ENCODE results near the gene SPATA31D4. TPM values are rescaled to one million over a fixed set of nuclear protein-coding genes. Genes with fewer than 3 reads are reported as not detected.
"Not testable (repeated sequence)": the region's sequence is repeated elsewhere in the genome, so short reads cannot be mapped to it uniquely, and the experiment has no call there.

SPATA31D4 gene
- not detected for polyA plus RNA-seq (ENCODE audit: insufficient read length)
- long read RNA-seq, donor 1, result 0 reads
- long read RNA-seq, donor 2, result 0 reads
- long read RNA-seq, donor 3, result 0 reads
- long read RNA-seq, donor 4, result 0 reads
- long read RNA-seq, donor 5, result 0 reads
- long read RNA-seq, donor 6, result 0 reads
- long read RNA-seq, donor 7, result 0 reads
- long read RNA-seq, donor 8, result 0 reads

DNA sequence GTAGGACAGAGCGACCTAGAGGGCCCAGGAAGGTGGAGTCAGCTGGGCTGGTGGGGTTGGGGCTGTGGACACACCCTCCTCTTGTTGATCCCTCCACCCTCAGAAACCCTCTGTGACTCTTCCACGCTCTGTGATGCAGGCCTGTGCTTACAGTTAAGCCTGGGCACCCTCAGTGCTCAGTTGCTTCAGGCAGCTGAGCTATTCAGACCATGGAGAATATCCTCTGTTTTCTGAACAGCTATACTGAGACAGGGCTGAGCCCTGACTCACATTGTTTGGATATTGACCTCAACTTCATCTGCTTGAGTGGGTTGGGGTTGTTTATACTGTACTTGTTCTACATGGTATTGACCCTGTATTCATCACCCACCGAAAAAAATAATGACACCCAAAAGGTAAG, at the start of gene SPATA31D4:
Gene SPATA31D4 (plus strand): TSS at position 124 of the 400 bp plus-strand sequence. CDS start 86 bp downstream, at position 210.
- not testable (repeated sequence) for DNase-seq

GRCh38 chr9:81878530-81878929, 49.7 kb upstream of the SPATA31D4 start:
- no peak for DNase-seq

- no peak for DNase-seq
These were observed 48.7 kb upstream of the SPATA31D4 start for GRCh38 chr9:81879501-81879916.

DNA sequence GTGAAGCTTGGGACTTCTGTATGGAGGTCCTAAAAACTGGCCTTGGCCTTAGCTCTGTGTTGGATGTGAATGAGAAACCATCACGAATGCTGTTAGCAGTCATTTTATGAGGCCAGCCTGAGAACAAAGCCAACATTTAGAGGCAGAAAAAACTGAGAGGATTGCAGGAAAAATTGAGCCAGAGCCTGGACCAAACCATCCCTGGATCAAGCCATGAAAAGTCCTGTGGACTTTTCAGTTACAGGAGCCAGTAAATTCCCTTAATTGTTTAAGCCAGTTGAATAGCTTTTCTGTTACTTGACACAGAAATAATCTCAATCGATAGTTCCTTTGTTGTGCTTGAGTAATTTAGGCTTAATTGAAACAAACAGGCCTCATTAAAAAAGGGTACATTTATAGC, 42.6 kb upstream of the SPATA31D4 start:
- no peak for DNase-seq

GRCh38 chr9:81886665-81887064, 41.6 kb upstream of the SPATA31D4 start:
- no peak for DNase-seq

GRCh38 chr9:81890104-81890503, 38.1 kb upstream of the SPATA31D4 start:
- no peak for DNase-seq

DNA sequence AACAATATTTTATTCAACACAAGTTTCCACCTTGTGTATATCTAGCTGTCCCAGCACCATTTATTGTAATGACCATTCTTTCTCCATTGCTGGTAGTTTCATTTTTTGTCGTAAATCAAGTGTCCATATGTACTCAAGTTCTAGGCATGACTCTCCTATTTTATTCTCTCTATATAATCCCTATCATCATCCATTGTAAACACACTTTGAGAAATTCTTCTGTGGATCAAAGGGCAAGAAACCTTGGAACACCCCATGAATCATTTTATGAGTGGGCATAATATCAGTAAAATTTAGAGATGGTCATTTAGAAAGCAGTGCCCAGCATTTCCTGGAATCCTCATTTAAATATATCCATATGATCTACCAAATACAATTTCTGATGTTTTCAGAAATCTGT, 35.8 kb upstream of the SPATA31D4 start:
- DNase-seq, result no peak

DNA sequence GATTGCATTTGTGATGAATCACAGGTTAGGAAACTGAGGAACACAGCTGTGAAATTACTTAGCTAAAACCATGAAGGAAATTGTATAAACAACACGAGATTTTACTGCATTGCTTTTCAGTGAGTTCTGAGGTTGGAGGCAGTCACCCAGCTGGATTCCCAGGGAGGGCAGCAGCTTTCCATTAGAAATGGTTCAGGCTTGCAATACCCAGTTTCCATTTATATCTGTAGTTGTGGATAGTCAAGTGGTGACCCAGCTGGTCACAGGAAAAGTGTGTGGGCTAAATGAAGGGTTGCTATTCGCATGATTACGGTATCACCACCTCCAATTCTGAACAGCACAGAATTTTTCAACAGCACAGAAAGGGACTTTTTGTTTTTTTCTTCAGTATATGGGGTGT, 34.3 kb upstream of the SPATA31D4 start:
- no peak for DNase-seq

DNA sequence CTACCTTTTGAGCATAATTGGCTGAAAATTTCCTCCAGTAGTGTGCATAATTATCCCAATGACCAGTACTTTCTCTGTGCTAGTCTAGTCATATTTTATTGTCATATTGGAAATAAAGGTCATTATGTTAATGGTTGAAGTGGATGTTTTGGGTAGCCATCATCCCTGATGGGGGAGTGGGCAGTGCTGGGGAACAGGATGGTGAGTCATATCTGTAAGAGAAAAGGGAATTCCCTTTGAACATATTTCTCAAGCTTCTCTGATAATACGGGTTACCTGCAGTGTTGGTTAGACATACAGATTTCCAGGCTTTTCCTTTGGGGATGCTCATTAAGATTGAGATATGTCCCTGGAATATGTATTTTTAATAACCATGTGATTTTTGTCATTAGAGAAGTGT, 33.3 kb upstream of the SPATA31D4 start:
- DNase-seq, result no peak

DNA sequence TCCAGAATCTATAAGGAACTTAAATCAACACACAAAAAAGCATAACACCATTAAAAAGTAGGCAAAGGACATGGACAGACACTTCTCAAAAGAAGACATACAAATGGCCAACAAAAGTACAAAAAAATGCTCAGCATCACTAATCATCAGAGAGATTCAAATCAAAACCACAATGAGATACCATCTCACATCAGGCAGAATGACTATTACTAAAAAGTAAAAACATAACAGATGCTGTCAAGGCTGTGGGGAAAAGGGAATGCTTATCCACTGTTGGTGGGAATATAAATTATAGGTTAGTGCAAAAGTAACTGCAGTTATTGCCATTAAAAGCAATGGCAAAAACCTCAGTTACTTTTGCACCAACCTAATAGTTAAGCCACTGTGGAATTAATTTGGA, 32.2 kb upstream of the SPATA31D4 start:
- DNase-seq, result no peak

- no peak for DNase-seq
These were observed 29.4 kb upstream of the SPATA31D4 start for GRCh38 chr9:81898851-81899250.

DNA sequence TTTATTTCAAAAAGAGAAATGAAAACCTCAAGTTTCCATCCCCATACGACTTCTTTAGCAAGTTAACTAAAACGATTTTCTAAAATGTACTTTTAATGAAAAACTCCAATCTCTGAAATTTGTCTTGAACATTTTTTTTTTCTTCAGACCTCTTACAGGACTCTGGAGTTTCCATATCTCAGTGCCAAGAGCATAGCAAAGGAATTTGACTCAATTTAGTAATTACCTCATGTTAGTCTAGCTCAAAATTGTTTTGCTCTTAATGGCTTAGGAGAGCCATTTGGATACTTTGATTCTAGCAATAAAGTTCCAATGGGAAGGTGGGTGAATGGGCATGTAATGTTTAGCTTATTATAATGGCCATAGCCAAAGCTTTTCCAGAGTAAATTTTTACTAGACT, 26.0 kb upstream of the SPATA31D4 start:
- no peak for DNase-seq

DNA sequence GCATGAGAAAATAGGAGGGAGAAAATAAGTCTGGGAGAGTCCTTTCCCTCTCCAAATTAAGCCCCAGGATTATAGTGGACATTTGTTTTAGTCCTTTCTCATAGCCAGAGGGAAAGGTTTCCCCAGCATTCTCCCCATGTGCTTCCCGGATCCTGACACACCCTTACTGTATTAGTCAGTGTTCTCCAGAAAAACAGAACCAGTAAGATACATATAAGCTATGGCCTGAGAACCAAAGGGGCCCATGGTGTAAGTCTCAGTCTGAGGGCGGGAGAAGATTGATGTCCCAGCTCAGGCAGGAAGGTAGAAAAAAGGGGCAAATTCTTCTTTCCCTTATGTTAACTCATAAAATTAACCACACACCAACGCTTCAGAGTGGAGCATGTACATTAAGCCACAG, 25.6 kb upstream of the SPATA31D4 start:
- no peak for DNase-seq

DNA sequence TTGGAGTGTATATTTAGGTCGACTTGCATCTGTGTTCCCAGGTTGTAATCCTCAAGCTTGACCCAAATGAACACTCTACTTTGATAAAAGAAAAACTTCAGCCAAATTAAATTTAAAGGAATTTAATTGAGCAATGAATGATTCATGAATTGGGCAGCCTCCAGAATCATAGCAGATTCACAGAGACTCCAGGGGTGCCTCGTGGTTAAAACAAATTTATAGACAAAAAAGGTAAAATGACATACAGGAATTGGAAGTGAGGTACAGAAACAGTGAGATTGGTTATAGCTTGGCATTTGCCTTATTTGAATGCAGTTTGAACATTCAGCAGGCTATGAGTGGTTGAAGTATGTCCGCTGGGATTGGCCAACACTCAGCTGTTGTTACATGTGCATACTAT, 21.6 kb upstream of the SPATA31D4 start:
- no peak for DNase-seq

DNA sequence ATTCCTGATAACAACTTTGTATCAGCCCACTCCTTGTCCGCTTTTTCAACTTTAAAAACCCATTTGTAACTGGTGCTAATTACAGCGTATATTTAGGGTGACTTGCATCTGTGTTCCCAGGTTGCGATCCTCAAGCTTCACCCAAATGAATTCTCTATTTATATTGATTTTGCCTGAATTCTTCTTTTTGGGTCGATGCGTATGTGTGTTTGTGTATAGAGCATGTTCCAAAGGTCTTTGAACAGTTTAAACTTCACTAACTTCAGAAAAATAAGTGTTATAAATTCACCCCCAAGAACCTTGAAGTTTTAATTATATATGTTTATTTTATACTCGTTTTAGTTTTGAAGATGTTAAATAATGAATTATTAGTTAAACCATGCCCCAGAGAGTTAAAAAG, 16.1 kb upstream of the SPATA31D4 start:
- no peak for DNase-seq

GRCh38 chr9:81915801-81916505, 12.3 kb upstream of the SPATA31D4 start:
- no peak for DNase-seq

DNA sequence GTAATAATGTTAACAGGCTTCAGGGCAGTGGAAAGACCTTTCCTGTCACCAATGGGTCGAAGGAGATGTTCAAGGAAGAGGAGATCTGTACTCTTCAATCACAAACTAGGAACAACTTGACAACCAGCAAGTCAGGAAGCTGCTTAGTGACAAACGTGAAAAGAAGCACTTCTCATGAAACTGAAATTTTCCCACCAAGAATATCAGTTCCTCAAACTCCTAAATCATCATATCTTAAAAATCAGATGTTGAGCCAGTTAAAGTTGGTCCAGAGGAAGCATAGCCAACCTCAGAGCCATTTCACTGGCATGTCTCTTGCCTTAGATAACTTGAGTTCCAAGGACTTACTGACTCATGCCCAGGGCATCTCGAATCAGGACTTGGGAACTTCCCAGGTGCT, 9.7 kb upstream of the SPATA31D4 start:
- not testable (repeated sequence) for DNase-seq

GRCh38 chr9:81930147-81930546, 1.9 kb downstream of the SPATA31D4 start:
- DNase-seq, result not testable (repeated sequence)

GRCh38 chr9:81933547-81933946, 5.3 kb downstream of the SPATA31D4 start:
- DNase-seq, result not testable (repeated sequence)

DNA sequence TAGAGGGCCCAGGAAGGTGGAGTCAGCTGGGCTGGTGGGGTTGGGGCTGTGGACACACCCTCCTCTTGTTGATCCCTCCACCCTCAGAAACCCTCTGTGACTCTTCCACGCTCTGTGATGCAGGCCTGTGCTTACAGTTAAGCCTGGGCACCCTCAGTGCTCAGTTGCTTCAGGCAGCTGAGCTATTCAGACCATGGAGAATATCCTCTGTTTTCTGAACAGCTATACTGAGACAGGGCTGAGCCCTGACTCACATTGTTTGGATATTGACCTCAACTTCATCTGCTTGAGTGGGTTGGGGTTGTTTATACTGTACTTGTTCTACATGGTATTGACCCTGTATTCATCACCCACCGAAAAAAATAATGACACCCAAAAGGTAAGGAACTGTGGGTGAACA, 15.2 kb downstream of the SPATA31D4 start, which contains the start of gene SPATA31D3:
Gene SPATA31D3 (plus strand): TSS at position 108 of the 400 bp plus-strand sequence. CDS start 86 bp downstream, at position 194.
- not testable (repeated sequence) for DNase-seq

DNA sequence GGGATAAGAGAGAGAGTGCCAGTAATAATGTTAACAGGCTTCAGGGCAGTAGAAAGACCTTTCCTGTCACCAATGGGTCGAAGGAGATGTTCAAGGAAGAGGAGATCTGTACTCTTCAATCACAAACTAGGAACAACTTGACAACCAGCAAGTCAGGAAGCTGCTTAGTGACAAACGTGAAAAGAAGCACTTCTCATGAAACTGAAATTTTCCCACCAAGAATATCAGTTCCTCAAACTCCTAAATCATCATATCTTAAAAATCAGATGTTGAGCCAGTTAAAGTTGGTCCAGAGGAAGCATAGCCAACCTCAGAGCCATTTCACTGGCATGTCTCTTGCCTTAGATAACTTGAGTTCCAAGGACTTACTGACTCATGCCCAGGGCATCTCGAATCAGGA, 20.4 kb downstream of the SPATA31D4 start:
- not testable (repeated sequence) for DNase-seq

GRCh38 chr9:81953096-81953495, 24.9 kb downstream of the SPATA31D4 start:
- DNase-seq, result no peak

- DNase-seq, result no peak
These were observed 27.4 kb downstream of the SPATA31D4 start for GRCh38 chr9:81955625-81956024.

Measured in left kidney (tissue), 8 donors.